GM19193 (cell line): ENCODE data around the gene TMEM235.

ENCODE experiments used
- POLR2A ChIP-seq: IDR thresholded peaks from 4 replicates; pipeline ENCODE4 v1.6.1; 2011; ENCODE audit not compliant: insufficient read depth, insufficient read length; ENCODE audit errors: extremely low read depth

Gene TMEM235

GRCh38 chr17:78267253-78268073, 36.0 kb downstream of the TMEM235 start:
- no peak for TF ChIP-seq POLR2A

GRCh38 chr17:78268191-78268874, 36.9 kb downstream of the TMEM235 start:
- TF ChIP-seq POLR2A = no peak

DNA sequence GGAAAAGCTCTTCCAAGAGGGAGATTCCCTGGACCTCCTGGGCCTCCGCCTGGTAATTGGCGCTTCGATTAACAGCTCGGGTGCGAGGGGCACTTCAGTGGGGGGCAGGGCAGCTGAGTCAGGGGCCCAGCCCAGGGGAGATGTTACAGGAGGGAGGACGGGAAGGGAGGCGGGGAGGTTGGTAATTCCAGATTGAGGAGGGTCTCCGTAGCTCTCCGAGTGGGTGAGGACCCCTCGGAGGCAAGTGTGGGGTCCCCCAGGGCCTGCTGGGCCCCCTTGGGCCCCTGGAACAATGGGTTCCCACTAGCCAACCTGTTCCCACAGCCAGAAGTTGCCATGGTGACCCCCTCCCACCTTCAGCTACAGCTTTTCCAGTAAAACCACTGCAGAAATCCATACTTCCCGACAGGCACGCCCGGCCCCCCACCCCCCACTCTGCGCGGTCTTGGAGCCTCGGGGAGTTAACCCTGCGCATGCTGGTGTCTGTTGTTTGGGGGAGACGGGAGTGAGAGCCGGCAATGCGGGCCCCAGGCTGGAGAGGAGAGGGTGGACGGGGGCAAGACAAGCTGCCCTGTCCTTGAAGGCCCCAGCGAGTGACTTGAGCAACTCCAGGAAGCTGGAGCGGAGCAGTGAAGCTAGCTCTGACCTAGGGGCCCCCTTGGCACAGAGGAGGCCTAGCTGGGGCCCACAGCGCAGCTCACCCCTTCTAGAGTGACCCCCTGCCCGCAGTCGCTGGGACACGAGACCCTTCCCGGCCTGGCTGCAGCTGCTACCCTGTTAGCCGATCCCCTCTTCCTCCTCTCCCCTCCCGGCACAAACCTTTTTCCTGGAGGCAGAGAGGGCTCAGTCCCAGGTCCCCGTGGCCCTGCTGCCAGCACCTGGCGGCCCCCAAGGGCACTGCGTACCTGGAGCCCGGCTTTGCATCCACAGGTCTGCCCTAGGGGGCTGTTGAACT, 37.8 kb downstream of the TMEM235 start:
- TF ChIP-seq POLR2A = no peak

GRCh38 chr17:78269955-78270381, 38.5 kb downstream of the TMEM235 start:
- TF ChIP-seq POLR2A = no peak

GRCh38 chr17:78271419-78272170, 40.2 kb downstream of the TMEM235 start:
- TF ChIP-seq POLR2A = no peak

GRCh38 chr17:78272181-78272913, 40.9 kb downstream of the TMEM235 start:
- TF ChIP-seq POLR2A = no peak

DNA sequence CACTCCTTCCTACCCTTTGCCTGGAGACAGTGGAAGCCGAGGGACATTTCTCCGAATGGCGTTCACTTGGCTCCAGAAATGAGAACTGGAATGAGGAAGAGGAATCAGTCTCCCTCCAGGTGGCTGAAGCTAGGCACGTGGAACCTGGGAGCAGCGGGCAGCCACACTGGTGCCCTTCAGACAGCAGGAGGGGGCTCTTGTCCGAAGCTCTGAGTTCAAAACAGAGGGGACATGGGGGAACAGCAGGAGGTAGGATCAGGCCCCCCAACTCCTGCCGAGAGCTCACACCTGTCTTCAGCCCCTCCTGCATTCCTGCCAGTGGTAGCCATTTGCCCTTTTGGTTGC, 41.5 kb downstream of the TMEM235 start:
- TF ChIP-seq POLR2A = no peak

- no peak for TF ChIP-seq POLR2A
These were observed 42.4 kb downstream of the TMEM235 start for GRCh38 chr17:78273813-78274212.

DNA sequence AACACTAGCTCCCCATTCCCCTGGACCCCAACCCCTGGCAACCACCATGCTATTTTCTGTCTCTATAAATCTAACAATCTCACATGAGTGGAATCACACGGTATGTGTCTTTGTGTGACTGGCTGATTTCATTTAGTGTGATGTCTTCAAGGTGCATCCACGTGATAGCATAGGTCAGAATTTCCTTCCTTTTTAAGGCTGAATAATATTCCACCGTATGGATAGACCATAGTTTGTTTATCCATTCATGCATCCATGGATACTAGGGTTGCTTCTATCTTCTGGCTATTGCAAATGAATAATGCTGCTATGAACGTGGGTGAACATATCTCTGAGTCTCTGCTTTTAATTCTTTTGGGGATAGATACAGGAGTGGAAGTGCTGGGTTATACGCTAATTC, 43.9 kb downstream of the TMEM235 start:
- TF ChIP-seq POLR2A = no peak

DNA sequence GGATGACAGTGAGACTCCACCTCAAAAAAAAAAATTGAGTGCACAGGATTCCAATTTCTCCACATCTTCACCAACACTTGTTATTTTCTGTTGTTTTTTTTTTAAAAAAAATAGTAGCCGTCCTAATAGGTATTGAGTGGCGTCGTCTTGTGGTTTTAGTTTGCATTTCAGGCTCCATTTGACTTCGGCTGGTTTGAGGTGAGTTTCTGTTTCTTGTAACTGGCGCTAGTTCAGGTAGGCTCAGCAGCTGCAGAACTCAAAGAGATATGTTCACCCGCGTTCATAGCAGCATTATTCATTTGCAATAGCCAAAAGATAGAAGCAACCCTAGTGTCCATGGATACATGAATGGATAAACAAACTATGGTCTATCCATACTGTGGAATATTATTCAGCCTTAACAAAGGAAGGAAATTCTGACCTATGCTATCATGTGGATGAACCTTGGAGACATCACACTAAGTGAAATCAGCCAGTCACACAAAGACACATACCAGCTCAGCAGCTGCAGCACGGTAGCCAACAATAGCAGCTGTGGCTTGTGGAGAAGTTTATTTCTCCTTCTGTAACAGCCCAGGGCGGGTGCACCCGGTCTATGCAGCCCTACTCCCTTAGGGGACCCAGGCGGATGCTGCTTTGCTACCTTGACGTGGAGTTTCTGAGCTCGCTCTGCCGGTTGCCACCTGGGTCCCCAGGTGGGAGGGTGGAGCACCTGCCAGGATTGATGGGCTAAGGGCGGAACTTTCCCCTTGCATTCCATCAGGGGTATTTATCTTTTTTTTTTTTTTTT, 44.9 kb downstream of the TMEM235 start:
- peak; percentile 54 for TF ChIP-seq POLR2A

DNA sequence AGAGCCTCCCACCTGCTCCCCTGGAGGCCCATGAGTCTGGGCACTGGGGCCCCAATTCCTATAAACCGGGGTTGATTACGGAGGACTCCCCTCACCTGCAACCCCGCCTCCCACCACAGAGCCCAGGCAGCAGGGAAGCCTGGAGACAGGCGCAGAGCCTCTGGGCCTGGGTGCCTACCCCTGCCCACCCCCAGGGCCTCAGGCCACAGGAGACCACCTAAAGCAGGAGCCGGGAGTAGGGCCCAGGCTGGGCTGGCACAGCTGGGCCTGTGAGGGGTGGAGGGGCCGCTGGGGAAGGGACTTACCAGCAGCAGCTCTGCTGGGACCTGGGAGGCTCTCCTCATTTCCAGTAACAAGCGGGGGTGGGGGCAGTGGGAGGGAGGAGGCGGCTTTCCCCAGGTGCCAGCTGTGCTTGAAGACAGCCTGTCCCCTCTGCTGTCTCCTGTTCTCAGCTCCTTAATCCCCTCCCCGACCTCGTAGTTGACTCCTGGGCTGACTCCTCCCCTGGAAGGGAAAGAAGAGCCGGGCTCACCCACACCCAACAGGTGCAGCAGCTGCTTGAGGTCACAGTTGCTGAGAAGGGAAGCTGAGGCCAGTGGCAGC, 46.8 kb downstream of the TMEM235 start:
- no peak for TF ChIP-seq POLR2A

DNA sequence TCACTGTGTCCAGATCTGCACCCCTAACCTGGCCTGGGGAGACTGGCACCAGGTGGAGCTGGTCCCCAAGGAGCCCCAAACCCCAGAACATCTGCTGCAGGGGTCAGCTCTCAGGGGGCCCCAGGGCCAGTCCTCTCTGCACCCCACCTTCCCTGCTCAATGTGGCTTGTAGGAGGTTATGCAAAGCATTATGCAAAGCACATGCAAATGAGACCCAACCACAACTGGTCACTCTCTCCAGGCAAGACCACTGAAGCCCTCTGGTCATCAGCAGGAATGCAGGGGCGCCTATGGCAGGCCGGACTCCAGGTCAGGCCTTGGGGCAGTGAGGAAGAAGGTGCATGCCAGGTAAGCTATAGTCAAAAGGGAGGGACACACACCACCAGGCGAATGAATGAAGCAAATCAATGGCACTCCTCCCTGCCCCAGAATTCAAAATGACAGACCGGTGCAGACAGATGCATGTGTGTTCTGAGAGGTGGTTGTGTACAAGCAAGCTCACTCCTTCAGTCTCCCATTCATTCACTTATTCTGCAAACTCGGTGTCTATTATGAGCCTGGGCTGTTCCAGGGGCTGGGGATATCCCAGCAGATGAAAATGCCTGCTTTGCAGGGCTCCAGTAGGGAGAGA, 48.0 kb downstream of the TMEM235 start:
- no peak for TF ChIP-seq POLR2A
